Stimulated activated CD8-positive, alpha-beta memory T cell treated with anti-CD3 and anti-CD28 coated beads, Interleukin-2, amount 100 ng/mL, for 48 hours (primary cell): ENCODE data around the gene AGPAT1.
"Not testable (repeated sequence)": the region's sequence is repeated elsewhere in the genome, so short reads cannot be mapped to it uniquely, and the experiment has no call there.

Source experiments
- DNase-seq, 2 donors: peaks; one replicate each; pipeline ENCODE4 v3.0.0-alpha.2; 2020; ENCODE audit warnings: low read depth in 2 of 2

The AGPAT1 gene

DNA sequence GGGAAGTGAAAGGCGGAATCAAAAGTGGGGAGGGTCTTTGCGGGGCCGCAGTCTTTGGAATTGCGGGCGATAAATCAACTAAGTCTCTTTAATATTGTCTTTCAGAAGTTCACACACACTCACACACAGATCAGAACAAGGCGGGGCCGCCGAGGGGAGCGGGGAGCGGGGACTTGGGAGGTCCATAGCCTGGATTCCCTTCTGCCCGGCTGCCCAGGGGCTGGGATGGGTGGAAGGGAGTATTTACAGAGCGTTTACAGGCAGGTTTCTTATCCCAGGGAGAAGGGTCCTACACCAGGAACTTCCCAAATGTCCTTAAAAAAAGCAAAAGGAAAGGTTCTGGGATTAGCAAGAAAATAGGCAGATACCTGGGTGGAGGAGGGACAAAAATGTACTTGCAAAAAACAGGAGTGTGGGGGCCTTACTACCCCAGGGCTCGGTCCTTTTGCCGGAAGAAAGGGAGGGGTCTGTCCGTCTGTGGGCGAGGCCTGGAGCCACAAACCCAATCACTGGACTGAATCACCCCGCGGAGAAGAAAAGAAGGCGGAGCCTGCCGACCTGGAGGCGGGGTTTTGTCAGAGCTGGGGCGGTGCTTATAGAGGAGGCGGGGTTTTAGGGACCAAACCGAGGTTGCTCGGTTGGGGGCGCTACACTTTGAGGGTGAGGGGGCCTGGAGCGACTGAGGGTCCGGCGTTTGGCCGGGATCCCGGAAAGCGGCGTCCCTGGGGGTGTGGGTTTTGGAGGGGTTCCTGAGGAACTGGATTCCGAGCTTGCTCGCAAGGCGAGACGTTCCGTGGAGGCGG is 27.4 kb downstream of the AGPAT1 start:
- DNase-seq: peak; percentile 44 to 67

DNA sequence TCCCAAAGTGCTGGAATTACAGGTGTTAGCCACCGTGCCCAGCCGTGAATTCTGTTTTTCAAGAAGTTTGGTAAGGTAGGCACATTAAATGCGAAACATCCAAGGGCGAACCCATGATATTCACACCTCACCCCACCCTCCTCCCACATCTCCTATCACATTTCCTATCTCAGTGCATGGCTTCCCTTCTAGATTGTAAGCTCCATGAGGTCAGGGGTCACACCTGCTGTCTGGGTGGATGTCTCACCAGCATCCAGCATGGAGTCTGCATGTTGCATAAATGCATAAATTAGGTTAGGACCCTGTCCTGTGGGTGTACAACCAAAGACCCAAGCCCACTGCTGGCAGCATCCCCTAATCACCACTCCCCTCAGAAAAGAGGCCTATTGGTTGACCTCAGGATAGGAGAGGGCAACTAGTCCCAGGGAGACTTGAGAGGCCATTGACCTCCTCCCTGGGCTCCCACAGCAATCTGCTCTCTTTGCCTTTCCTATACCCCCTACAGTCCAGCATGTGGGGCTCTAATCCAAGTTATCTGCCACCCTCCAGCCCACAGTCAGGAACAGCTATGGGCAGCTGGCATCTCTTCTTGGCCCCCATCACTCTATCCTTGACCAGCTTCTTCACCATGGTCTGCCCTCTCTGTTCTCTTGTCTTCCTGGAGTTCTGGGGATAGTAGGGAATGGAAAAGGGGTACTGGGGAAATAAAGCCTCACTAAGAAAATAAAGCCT is 28.3 kb downstream of the AGPAT1 start:
- DNase-seq: no peak

DNA sequence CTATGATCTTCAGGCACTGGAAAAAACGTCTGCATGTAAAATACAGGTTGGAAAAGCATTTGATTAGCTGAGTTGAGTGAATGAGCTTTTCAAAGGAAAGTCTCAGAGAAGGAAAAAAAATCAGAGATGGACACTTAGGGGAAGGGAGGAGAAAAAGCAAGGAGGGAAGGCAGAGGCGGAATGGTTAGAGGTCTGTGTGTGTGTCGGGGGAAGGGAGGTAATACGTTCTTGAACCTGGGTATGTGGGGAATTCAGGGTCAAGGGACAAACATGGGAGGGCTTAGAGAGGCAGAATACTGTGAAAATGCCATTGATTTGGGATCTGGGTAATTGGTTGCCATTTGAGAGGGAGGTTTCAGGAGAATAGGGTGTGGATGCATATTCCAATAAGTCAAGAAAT is 29.2 kb downstream of the AGPAT1 start:
- DNase-seq: no peak

DNA sequence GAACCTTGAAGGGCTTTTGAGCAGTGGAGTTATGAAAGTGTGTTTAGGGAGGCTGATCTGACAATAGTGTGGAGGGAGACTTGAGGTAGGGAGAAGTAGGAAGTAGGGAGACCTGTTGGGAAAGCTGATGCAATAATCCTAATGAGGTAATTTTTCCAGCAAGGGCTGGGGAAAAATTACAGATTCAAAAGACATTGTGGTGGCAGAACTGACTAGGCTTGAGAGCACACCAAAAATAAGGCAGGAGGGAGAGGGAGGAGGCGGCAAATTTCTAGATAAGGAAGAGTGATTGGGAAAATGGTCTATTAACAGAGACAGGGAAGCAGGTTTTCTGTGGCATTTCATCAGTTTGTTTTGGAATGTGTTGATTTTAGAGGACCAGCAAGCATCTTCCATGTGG is 29.6 kb downstream of the AGPAT1 start:
- no peak for DNase-seq

DNA sequence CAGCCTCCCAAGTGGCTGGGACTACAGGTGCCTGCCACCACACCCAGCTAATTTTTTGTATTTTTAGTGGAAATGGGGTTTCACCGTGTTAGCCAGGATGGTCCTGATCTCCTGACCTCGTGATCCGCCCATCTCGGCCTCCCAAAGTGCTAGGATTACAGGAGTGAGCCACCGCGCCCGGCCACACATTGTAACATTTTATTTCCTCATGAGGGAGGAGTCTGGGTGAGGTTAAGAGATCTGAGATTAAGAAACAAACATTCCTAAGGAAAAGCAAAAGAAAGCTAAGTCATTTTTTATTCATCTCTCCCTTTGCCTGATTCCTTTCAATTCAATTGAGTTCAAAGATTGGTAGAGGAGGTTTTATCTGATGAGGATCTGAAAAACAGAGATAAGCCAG is 31.6 kb downstream of the AGPAT1 start:
- DNase-seq: not testable (repeated sequence)

DNA sequence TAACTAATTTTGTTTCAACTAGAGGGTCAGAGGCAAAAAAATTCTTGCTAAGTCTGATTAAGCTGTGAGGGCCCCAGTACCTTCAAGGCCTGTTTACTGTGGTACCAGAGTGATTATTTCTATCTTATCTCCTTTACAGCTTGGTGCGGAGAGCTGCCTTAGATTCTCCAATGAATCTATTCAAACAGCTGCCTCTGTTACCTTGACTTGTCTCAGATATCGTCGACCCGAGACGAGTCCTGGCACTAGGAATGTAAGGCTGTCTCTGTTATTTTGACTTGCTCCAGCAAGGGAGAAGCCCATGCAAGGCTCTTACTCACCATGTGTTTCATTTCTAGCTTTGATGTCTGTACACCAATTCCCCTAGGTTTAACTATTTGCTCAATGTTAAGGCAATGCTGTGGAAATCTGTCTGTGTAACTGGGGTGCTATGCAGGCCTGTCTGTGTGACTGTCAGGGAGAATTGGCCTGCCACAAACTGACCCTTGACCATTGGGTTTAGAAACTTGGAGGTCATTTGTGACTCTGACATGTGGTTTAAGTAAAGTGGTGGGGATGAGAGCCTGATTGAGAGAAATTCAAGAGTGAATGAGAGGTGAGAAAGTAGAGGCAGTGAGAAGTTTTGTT is 35.4 kb downstream of the AGPAT1 start:
- no peak for DNase-seq

DNA sequence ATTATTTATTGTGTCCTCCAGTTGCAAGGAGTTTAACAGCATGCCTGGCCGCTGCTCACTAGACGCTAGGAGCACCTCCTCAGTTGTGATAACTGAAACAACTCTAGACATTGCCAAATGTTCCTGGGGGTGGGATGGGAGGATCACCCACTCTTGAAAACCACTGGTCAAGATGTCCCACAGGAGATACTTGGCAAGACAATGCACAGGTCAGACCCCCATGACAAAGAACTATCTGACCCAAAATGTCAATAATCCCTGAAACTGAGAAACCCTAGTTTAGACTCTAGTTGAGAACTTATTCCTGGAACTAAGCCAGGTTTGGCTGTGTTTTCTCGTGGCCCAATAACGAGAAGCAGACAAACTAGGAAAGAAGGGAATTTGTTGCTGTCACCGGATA is 36.3 kb downstream of the AGPAT1 start:
- DNase-seq: no peak

DNA sequence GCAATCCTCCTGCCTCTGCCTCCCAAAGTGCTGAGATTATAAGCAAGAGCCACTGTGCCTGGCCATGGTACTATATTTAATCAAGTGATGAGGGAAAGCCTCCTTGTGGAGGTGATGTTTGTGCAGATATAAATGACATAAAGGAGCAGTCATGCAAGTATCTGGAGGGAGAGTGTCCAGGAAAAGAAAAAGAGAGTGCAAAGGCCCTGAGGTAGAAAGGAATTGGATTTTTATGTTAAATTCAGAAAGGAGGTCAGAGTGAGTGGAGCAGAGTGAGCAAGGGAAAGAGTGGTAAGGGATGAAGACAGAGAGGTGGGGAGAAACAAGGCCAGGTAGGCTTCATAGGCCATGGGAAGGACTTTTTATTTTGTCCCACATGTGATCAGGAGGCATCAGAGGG is 38.4 kb downstream of the AGPAT1 start:
- DNase-seq: no peak

DNA sequence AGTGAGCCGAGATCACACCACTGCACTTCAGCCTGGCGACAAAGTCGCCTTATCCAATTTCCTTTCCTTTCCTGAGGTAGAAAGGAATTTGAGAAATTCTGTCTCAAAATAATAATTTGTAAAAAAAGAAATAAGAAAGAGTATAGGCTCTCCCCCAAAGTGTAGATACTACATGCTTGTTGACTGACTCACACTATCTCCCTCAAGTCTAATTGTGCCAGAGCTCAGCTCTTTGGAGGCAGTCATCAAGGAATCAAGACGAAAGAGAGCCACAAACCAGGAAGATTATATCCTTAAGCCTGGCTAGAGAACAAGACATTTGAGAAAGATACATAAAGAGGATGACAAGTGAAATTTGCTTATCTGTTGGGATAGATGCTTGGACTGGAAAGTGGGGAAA is 42.1 kb downstream of the AGPAT1 start:
- no peak for DNase-seq

DNA sequence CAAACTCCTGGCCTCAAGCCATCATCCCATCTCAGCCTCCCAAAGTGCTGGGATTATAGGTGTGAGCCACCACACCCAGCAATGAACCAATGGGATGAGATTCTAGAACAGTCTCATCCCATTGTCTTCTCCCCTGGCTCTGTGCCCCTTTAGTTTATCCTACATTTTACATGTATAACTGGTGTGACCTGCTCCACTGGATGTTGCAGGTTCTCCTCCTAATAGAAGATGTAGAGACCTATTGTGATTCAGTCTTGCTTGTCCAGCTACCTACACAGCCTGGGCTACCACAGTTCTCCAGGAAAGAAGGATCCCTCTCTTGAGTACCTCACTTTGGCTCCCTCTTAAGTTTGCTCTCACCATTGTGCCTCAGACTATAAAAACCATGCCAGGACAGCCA is 43.8 kb downstream of the AGPAT1 start:
- DNase-seq: no peak

DNA sequence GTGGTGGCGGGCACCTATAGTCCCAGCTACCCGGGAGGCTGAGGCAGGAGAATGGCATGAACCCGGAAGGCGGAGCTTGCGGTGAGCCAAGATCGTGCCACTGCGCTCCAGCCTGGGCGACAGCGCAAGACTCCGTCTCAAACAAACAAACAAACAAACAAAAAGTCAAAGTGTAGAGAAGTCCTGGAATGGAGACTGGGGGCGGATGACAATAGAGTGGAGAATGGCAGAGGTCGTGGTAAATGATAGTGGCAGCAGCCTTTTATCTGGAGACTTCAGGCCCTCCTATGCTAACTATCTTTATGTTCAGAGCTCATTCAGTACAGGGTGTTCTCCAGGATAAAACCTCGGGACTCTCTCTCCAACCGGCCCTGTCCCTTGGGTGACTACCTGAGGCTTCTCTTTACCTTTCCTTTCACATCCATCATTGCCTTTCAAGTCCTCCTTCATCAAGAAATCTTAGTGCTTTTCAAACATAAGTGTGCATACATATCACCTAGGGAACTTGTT is 44.4 kb downstream of the AGPAT1 start:
- no peak for DNase-seq

DNA sequence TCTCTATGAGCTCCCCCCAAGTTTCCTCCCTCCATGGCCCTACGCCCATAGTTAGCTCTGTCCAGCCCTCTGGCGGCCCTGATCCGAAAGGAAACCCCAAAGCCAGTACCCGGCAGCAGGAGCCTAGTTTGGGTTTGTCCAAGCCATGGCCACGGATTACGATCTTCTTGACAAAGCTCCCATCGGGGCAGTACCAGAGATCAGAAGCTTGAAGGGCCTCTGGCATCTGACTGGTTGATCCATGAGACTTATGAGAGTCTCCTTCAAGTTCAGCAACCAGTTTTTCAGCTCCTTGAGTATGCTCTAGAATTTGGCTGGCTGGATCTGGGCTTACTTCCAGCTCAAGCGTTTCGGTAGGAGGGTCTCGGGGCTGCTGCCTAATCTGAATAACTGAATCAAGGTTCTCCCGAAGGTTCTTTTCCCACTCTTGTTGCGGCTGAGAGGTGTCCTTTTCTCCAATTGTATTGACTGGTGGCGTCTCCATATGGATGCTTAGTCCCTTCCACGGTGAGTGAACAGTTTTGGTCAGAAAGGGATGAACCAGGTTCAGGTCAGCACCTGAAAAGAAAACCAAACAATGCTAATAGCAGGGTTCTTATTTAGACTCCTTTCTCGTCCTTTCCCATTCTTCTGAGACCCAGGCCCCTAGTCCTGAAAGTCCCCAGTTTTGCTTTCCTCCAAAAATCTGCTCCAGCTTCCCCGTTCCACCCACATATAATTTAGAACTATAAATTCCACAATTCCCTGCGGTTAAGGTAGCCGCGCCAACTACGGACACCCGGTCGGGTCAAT is 46.4 kb downstream of the AGPAT1 start:
- no peak for DNase-seq

DNA sequence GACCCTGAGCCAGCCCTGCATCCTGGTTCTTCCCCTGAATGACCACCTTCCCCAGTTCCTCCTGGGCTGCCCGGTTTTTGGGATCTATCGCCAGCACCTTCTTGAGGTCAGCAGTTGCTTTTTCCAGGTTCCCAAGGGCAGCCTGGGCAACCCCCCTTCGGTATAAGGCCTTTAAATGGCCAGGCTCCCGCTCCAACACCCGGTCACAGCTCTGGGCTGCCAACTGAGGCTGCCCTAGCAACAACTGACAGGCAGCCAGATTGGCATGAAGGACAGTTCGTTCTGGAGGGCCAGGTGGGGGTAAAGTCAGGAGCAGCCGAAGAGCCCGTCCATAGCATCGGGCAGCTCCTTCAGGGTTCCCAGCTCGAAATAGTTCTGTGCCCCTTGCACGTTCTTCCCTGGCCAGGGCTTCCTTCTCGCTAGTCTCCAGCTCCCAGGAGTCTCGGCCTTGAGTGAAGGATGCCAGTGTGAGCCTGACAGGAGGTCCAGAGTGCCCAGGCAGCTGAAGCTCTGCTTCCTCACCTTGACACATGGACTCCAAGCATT is 47.1 kb downstream of the AGPAT1 start:
- no peak for DNase-seq

DNA sequence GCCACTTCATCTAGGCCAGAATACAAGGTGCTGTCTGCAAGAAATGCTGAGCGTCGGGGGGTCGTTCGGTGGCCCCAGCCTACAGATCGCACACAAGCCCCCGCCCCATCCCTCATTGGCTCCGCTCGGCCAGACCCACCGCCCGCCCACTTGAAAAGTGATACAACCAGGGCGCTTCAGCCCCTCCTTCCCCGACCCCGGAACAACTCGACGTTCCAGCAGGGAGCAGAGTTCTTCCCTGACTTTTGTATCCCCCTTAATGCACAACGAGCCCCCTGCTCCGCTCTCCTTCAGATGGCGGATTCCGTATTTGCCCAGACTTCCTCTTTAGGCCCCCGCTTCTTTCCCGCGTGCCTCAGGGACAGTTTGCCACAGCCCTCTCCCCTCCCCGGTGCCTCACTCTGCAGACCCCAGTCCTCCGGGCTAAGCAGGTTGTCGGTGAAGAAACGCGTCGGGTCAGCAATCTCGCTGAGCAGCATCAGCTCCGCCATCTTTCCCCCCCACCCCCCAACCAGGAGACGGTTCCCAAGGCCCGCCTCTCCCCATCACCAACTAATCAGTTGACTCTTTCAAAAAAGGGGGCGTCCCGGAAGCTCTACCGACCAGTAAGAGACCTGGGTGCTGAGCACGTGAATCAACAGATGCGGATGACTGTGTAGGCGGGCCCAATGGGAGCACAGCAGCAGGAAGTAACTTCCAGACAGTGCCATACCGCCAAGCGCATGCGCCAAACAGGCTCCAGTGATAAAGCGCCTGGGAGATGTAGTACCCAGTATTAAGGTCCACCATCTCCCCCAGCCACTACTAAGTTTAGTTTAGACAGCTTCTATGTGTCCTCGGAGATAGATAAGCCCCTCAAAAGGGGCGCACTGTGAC is 47.9 kb downstream of the AGPAT1 start, which contains the start of gene ATF6B:
Gene ATF6B (minus strand): TSS at position 530 of the 876 bp plus-strand sequence. CDS start 39 bp downstream, at position 491.
- peak; percentile 91 to 94 for DNase-seq

DNA sequence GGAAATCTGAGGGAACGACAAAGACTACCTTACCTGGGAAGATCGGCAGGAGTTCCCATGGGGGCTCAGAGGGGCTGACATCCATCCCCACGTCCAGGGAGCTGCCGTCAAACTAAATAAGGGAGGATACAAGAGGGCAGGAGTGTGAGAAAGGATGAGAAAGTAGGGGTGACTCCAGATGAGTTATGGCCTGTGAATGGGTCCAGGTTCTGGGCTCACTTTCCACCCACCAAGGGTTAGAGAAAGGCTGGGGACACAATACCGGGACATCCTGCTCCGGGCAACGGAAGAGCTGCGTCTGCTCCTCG is 48.5 kb downstream of the AGPAT1 start:
- DNase-seq: no peak

DNA sequence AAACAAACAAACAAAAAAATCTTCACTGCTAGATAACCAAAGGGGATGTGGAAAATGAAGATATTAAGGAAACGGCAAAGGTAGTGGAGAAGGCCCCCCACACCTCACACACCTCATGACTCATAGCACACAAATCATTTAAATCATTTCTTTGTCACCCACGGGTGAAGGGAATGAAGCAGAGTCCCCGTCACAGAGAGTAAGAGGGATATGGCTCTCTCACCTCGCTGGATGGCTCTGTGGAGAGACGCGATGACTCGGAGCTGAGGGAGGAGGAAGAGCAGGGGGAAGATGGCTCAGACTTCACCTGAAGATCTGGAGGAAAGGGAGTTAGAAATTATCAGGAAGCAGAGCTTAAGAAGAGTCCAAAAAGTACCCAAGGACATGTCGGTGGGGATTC is 49.0 kb downstream of the AGPAT1 start:
- DNase-seq: no peak

DNA sequence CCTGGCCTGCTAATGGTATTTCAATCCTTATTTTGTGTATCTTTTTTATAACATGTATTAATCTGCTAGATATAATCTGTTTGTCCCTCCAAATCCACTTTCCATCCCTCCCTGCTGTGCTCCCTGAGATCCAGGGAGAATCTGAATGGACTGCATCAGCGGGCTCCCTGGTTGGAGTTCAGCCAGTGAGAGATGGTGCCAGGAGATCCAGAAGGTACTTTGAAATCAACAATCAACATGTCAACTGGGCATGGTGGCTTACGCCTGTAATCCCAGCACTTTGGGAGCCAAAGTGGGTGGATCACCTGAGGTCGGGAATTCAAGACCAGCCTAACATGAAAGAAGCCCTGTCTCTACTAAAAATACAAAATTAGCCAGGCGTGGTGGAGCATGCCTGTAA is 52.2 kb downstream of the AGPAT1 start:
- no peak for DNase-seq

DNA sequence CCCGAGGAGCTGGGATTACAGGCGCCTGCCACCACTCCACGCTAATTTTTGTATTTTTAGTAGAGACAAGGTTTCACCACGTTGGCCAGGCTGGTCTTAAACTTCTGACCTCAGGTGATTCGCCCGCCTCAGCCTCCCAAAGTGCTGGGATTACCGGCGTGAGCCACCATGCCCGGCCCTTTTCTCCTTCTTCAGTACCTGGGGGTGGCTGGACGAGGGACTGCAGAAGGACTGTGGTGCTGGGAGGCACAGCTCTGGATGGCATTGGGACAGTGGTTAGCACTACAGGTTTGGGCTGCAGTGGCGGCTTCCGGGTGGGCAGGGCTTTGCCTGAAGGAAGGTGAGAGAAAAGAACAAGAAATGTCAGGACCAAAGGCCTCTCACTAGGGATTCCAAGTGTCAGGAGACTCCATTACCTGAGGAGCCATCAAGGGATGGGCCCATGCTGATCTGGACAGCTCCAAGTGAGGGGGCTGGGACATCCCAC is 55.3 kb downstream of the AGPAT1 start:
- no peak for DNase-seq

DNA sequence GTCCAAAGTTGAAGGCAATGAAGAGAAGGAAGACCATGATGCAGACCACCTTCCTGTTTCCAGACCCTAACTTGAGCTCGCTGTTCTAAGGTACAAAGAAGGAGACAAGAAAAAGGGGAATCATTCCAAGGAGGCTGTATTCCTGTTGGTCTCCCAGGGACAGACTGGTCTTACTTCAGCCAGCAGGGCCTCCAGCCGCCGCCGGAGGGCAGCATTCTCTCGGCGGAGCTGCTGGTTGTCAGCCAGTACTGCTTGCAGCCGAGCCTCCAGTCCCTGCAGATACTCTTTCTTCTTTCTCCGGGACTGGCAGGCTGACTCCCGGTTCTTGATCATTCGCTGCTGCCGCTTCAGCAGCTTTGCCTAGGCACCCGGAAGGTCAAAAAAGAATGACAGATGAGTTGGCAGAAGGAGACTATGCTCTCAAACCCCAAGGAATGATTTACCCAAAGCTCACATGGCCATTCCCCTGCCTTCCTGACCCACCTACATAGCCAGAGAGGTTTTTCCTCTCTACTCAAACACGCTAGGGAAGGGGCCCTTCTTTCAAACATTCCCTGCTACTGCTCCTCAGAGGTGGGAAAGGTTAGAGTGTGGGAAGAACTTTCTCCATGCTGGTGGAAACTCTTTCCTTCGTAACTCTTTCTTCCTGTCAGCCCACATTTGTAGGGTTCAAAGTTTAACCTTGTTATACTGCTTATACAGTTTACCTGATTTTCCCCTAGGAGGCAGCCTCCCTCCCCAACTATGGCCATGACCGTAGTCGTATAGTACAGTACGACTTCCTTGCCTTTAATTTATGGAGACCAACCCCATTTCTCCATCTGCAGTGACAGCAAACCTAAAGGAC is 56.9 kb downstream of the AGPAT1 start:
- peak; percentile 54 to 57 for DNase-seq
